OCI-LY3 (cell line): ENCODE results near the gene AHRR.

Source experiments
- H2AFZ ChIP-seq: fragments of 200-600, 300-600 bp; shearing (Covaris generic); 2 replicates; pipeline ENCODE4 v1.6.0; 2014; ENCODE audit warnings: antibody characterized with exemption, low read depth, low read length
- H3K27ac ChIP-seq: fragments of 200-600, 300-600 bp; sonication (generic); 2 replicates; pipeline ENCODE4 v1.5.1; 2014; ENCODE audit warnings: mild to moderate bottlenecking, low read length, moderate library complexity, mixed read lengths
- H3K27me3 ChIP-seq: fragments of 200-600, 300-600 bp; sonication (generic); 2 replicates; pipeline ENCODE4 v1.6.1; 2014; ENCODE audit warnings: low read depth, low read length, mixed read lengths
- H3K36me3 ChIP-seq: fragments of 200-600, 300-600 bp; sonication (generic); replicated peaks from 2 replicates; pipeline ENCODE3; 2014; ENCODE audit warnings: low read depth, low read length, mixed read lengths
- H3K4me1 ChIP-seq: fragments of 300-600, 200-600 bp; sonication (generic); 2 replicates; pipeline ENCODE4 v1.6.1; 2014; ENCODE audit warnings: low read length, mixed read lengths
- H3K4me2 ChIP-seq: fragments of 200-600, 300-600 bp; sonication (generic); 2 replicates; pipeline ENCODE4 v1.6.1; 2014; ENCODE audit warnings: low read length, mixed read lengths
- H3K4me3 ChIP-seq: fragments of 300-600, 200-600 bp; sonication (generic); 2 replicates; pipeline ENCODE4 v1.5.1; 2014; ENCODE audit warnings: antibody characterized with exemption, mild to moderate bottlenecking, low read length, moderate library complexity
- H3K79me2 ChIP-seq: fragments of 300-600, 200-600 bp; shearing (Covaris generic); 2 replicates; pipeline ENCODE4 v1.6.1; 2014; ENCODE audit warnings: mild to moderate bottlenecking, low read length, mixed read lengths
- H3K9ac ChIP-seq: fragments of 300-600, 200-600 bp; shearing (Covaris generic); 2 replicates; pipeline ENCODE4 v1.6.0; 2014; ENCODE audit warnings: mild to moderate bottlenecking, low read length, moderate library complexity
- H3K9me3 ChIP-seq: fragments of 200-600, 300-600 bp; shearing (Covaris generic); 2 replicates; pipeline ENCODE4 v1.6.1; 2014; ENCODE audit warnings: low read length, mixed read lengths; ENCODE audit not compliant: insufficient read depth
- H4K20me1 ChIP-seq: fragments of 200-600, 300-600 bp; sonication (generic); 2 replicates; pipeline ENCODE4 v1.6.1; 2016; ENCODE audit warnings: low read length, mixed read lengths; ENCODE audit not compliant: insufficient read depth
- CTCF ChIP-seq: fragments of 200-600, 300-600 bp; sonication (generic); IDR thresholded peaks from 2 replicates; pipeline ENCODE4 v1.5.1; 2014; ENCODE audit warnings: antibody characterized with exemption, low read length, low read depth
- EZH2phosphoT487 ChIP-seq: fragments of 200-600 bp; shearing (Covaris generic); IDR thresholded peaks from 2 replicates; pipeline ENCODE4 v1.6.1; 2018; ENCODE audit warnings: antibody characterized with exemption, mixed run types, low read depth

The AHRR gene

DNA sequence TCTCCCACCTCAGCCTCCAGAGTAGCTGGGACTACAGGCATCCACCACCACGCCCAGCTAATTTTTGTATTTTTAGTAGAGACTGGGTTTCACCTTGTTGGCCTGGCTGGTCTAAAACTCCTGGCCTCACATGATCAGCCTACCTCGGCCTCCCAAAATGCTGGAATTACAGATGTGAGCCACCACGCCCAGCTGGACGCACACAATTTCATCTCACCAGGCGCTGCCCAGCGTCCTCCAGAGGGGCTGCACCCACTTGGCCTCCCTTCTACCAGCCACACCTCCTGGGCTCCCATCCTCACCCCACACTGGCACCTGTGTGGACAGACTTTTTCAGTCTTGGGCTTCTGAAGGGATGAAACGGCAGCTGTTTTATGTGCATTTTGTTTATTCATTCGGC lies 117.7 kb downstream of the AHRR start:
- H3K27ac ChIP-seq, result no peak overlapping the region
- no peaks in the 10 kb centered on the region for H3K27me3 ChIP-seq
- no peak overlapping the region for H3K4me2 ChIP-seq
- H3K4me1 ChIP-seq, result peaks cover 19% of the 10 kb centered on the region
- no peak for TF ChIP-seq EZH2phosphoT487
- TF ChIP-seq CTCF, result no peak
- H4K20me1 ChIP-seq, result no peaks in the 10 kb centered on the region
- no peak overlapping the region for H2AFZ ChIP-seq
- H3K36me3 ChIP-seq, result no peaks in the 10 kb centered on the region
- peaks cover 20% of the 10 kb centered on the region for H3K79me2 ChIP-seq
- H3K4me3 ChIP-seq, result no peak overlapping the region
- H3K9me3 ChIP-seq, result no peaks in the 10 kb centered on the region
- no peak overlapping the region for H3K9ac ChIP-seq

DNA sequence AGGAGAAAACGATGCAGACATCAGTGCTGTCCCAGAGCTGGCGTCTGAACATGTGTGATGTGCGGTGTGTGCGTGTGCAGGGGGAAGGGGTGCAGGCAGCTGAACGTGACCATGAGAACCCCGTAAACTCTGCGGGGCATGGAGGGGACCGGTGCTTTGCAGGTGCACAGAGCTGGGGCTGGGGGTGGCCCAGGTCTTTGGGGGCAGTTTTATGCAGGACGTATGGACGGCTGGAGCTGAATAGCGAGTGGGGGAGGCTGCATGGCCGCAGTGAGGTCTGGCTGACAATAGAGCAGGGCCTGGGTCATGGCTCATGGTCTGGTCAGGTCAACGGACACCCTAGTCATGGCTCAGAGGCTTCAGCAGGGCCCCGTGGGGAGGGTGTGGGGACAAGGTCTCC lies 118.1 kb downstream of the AHRR start:
- peaks cover 22% of the 10 kb centered on the region for H3K4me1 ChIP-seq
- H3K27ac ChIP-seq, result no peak overlapping the region

DNA sequence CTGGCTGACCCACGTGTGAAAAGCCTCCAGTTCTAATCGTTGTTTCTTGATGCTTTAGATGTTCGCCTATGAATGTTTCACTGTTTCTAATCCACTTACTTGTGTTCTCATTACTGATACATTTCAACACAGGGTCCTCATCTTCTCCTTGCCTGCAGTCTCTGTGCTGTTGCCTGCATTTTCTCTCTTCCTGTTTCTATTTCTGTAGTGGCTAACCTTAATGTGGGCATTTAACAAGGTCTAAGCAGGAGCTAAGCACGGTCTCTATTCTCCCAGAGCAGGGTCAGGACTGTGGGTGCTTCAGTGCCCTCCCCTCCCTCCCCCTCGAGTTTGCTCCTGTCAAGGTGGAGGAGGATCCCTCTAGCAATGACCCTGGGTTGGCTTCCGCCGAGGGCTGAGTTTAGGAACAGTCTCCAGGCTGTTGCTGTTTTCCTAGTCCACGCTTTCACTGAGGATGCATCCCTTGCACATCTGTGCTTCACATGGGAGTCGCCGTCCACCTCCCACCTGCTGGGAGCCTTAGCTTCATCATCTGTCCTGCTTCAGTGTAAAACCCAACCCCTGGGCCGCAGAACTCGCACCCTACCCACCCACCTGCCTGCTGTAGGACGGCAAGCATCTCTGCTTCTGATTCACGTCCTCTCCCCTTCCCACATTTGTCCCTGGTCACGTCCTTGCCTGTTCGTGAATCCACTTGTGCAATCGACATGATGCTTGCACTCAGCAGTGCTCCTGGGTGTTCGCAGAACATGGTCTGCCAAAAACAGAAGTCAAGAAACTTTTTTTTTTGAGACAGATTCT lies 119.1 kb downstream of the AHRR start:
- H3K27ac ChIP-seq, result no peak overlapping the region
- TF ChIP-seq CTCF, result no peak
- no peak for TF ChIP-seq EZH2phosphoT487
- H3K79me2 ChIP-seq, result peaks cover 29% of the 10 kb centered on the region
- H3K36me3 ChIP-seq, result no peaks in the 10 kb centered on the region
- H4K20me1 ChIP-seq, result no peaks in the 10 kb centered on the region
- no peaks in the 10 kb centered on the region for H3K9me3 ChIP-seq
- peak overlapping the region; percentile 32; the same call in 1 of the 2 replicates for H3K4me2 ChIP-seq
- no peak overlapping the region for H3K9ac ChIP-seq
- no peak overlapping the region for H2AFZ ChIP-seq
- peaks cover 22% of the 10 kb centered on the region for H3K4me1 ChIP-seq
- H3K27me3 ChIP-seq, result no peaks in the 10 kb centered on the region
- H3K4me3 ChIP-seq, result no peak overlapping the region

More for the DNA sequence above, 118.1 kb downstream of the AHRR start:
- Histone ChIP-seq H3K36me3 (no peaks in the 10 kb centered on the region), H2AFZ (no peak overlapping the region), H3K4me2 (no peak overlapping the region), H3K9ac (no peak overlapping the region), H3K9me3 (no peaks in the 10 kb centered on the region), H3K4me3 (no peak overlapping the region), H3K27me3 (no peaks in the 10 kb centered on the region), H3K79me2 (peaks cover 24% of the 10 kb centered on the region), H4K20me1 (no peaks in the 10 kb centered on the region)
- TF ChIP-seq EZH2phosphoT487 (no peak), CTCF (no peak)

- H3K4me1 ChIP-seq, result peaks cover 22% of the 10 kb centered on the region
- no peak overlapping the region for H3K27ac ChIP-seq
- peak overlapping the region; percentile 80 for H3K4me2 ChIP-seq
- H4K20me1 ChIP-seq, result no peaks in the 10 kb centered on the region
- peaks cover under 1% of the 10 kb centered on the region for H3K36me3 ChIP-seq
- no peaks in the 10 kb centered on the region for H3K9me3 ChIP-seq
- TF ChIP-seq EZH2phosphoT487, result no peak
- no peak for TF ChIP-seq CTCF
- peak overlapping the region; percentile 99 for H3K4me3 ChIP-seq
- H3K9ac ChIP-seq, result peak overlapping the region; percentile 88; the same call in 1 of the 2 replicates
- peaks cover 29% of the 10 kb centered on the region for H3K79me2 ChIP-seq
- H2AFZ ChIP-seq, result no peak overlapping the region
- no peaks in the 10 kb centered on the region for H3K27me3 ChIP-seq
These were observed 120.5 kb downstream of the AHRR start for GRCh38 chr5:441996-442334.
